GM15510 (cell line): Measurements from ENCODE around the gene ITGB6.

Experiments
- POLR2A ChIP-seq: IDR thresholded peaks from 3 replicates; pipeline ENCODE4 v1.6.1; 2011; ENCODE audit warnings: borderline replicate concordance; ENCODE audit not compliant: insufficient read length; ENCODE audit errors: extremely low read depth

Gene ITGB6

DNA sequence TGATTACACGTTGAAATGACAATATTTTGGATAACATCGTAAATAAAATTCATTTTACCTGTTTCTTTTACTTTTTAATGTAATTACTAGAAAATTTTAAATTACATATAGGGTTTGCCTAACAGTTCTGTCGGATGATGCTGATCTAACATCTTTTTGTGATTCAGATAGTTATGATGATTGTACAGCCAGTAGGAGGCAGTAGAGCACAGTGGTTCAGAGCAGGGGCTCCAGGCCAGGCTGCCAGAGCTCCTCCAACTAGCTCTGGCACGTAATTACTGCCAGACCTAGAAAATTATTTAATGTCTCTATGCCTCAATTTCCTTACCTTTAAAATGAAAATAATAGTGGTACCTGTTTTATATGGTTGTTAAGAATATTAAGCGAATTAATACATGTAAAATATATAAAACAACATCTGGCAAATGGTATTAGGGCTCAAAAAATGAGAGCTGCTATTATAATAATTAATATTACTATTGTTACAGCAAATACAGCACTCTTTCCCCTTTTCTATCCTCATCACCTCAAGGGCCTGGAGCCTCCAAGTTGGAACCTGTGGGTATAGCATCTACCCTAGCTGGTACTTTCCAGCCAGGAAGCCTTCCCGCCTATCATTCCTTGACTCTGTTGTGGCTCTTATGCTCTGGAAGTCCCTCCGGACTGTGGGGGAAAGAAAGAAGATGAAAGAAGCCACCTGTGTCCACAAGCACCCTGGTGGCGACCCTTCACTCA lies 90.0 kb downstream of the ITGB6 start:
- no peak for TF ChIP-seq POLR2A

DNA sequence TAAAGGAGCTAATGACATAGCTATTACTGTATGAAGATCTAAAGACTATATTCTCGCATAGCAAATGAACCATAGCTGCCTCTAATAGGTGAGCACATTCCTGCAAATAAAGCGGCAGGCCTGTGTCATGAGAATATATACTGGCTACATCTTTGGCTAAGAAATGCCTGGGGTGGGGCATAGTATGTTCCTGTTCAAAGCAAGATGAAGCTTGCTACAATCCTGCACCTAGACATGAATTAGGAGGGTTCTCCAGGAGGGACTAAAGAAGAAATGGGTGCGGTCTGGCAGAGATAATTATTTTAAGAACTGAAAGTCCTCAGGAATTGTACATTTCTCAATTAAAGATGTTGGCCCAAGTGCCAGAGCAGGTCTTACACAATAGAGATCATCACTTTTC lies 90.8 kb downstream of the ITGB6 start:
- no peak for TF ChIP-seq POLR2A

DNA sequence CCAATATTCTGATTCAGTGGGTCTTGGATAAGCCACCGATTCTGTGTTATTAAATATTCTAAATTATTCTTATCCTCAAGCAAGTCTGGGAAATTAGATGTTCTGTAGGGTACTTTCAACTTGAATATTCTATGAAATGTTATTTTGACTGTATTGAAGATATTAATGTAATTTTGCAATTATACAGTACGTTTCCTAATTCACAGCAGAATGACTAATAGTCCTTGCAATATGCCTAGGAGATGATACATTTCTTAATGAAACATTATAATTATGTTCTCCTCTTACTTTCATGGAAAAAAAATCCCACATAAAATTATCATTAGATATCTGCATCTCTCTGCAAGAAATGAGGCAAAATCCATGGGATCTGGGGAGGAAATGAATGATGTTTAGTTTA lies 91.4 kb downstream of the ITGB6 start:
- no peak for TF ChIP-seq POLR2A

DNA sequence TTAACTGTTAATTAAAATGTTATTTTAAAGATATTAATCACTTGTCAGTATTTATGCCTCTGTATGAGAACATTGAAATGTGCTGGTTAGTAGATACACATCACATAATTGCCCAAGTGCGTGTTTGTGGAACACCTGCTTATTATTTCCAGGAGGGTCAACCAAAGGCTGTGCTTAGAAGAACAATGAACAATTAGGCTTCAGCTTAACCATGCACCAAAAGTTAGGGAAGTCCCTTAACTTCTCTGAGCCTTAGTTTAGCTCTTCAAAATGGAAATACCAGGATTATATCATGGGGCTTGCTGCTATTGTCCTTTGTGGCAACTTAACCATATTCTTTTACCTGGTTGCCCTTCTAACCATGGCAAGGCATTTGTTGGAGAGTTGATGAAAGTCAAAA lies 94.7 kb downstream of the ITGB6 start:
- TF ChIP-seq POLR2A = no peak

DNA sequence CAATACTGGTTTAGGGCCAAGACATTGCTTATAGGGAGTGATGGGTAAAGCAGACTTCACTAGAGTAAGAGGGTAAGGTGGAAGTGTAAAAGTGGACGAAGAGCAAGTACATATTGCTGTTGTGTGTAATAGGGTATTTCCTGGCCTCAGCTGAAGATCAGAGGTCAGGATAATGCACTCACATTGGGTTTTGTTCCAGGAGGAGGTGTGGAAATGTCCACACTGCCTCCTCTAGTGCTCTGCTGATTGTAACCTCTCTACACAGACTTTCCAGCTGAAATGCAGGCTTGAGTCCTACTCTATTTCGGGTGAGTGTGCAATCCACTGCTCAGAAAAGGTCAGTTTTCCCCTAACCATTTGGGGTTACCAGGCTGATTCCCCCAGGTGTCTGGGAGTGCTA lies 96.0 kb downstream of the ITGB6 start:
- TF ChIP-seq POLR2A = no peak

DNA sequence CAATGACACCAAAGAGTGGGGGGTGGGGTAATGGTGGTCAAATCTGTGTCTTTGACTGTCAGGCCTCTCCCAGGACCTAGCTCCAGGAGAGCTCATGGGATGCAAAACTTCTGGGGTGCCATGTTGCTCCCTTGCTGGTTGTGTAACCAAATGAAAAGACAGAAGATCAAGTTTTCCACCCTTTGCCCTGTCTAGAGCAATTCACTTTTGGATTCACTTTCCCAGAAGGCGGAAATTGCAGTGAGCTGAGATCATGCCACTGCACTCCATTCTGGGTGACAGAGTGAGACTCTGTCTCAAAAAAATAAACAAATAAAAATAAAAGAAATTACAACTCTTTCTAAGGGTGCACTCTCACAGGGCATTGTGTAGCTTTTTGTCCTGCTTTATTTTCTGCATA lies 102.7 kb downstream of the ITGB6 start:
- TF ChIP-seq POLR2A = no peak

DNA sequence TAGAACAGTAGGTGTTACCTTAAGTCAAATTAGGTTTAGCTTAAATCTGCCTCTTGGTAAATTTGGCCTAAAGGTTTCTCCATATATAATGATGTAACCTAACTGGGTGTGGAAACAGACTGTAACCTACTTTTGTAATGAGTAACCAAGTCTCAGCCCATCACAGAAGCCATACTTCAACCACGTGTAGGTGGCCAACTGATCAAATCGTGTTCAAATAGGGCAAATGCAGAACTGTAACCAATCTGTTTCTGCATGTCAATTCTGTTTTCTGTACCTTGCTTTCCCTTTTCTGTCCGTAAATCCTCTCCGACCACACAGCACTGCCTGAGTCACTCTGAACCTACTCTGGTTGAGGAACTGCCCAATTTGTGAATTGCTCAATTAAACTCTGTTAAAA lies 103.7 kb downstream of the ITGB6 start:
- TF ChIP-seq POLR2A = no peak

DNA sequence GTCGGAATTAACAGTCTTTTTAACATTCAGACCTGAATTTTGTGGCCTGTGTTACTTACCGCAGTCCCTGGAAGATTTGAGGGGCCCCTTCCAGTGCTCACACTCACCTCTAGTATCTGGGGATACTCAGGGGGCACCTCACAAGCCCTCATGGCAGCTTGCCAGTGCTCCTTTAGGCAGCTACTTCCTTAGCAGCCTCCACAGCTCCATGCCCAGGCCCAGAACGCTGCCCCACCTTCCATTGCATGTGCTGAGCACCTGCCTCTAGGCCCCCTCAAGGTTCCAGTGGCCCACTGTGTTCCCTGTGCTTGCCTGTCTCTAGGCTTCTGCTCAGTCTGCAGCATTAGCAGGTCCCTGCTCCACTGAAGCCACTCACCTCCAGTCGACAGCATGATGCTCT lies 107.6 kb downstream of the ITGB6 start:
- no peak for TF ChIP-seq POLR2A

DNA sequence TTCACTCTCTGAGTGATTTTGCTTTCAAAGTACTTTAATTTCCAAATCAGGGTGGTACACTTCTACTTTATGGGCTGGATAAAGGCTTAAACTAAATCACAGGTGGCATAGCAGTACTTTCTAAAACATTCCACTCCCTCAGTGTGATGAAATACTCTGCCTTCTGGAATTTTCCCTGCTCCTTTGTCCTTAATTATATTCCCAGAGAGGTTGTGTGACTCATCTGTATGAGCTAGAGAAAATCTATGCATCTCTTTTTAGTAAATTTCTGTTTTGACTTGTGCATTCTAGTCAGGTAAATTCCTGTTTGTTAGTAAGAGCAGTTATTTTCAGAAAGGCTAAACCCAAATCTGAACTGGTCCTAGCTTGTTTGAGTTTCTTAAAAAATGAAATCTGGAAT lies 108.7 kb downstream of the ITGB6 start:
- no peak for TF ChIP-seq POLR2A

DNA sequence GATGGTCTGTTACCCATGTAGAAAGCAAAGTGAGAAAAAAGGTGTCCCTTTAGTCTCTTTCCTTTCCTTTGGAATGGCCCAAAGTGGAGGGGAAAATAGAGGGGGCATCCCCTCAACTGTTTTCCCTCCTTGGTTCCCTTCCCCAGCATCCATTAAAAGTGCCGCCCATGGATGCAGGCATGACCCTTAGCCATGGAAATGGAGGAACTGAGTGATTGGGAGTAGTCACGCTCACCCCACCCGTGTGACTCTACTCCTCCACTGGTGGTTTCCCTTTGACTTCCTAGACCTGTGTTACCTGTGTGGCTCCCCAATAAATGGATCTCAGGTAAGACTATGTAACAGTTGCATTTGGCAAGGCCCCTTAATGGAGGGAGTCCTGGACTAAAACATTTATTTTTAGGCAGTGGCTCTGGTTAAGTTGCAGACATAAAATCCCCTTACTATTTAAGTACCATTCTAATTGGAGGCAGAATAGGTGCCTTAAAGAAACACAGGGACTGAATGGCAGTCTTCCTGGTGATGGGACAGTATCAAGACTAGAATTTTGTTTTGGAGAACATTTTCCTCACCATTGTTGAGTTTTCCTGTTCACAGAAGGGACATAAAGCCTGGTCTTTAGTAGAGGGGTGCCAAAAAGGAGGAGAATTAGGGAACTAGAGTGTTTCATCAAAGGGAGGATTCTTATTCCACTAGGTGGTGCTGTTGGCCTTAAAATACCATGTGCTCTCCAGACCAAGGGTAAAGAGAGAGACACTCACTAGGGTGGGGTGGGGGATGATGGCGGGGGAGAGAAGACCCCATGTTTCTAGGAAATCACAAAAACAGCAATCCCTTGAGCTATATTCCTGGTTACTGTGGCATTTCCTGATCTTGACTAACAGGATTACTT lies 112.0 kb downstream of the ITGB6 start:
- no peak for TF ChIP-seq POLR2A

DNA sequence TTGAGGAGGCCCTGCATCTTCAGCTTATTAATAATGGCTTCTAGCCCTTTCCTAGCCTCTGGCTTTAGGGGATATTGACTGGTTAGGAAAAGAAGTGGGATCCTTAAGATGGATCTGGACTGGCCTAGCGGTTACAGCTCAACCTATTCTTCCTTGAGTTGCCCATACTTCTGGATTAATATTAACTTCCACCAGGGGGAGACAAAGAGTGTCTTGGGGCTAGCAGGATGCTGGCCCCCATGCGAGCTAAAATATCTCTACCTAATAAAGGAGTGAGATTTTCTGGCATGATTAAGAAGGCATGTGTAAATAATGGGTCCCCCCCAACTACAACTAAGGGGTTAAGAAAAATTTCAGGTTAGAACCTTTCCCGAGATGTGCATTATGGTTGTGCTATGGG lies 114.4 kb downstream of the ITGB6 start:
- TF ChIP-seq POLR2A = no peak

DNA sequence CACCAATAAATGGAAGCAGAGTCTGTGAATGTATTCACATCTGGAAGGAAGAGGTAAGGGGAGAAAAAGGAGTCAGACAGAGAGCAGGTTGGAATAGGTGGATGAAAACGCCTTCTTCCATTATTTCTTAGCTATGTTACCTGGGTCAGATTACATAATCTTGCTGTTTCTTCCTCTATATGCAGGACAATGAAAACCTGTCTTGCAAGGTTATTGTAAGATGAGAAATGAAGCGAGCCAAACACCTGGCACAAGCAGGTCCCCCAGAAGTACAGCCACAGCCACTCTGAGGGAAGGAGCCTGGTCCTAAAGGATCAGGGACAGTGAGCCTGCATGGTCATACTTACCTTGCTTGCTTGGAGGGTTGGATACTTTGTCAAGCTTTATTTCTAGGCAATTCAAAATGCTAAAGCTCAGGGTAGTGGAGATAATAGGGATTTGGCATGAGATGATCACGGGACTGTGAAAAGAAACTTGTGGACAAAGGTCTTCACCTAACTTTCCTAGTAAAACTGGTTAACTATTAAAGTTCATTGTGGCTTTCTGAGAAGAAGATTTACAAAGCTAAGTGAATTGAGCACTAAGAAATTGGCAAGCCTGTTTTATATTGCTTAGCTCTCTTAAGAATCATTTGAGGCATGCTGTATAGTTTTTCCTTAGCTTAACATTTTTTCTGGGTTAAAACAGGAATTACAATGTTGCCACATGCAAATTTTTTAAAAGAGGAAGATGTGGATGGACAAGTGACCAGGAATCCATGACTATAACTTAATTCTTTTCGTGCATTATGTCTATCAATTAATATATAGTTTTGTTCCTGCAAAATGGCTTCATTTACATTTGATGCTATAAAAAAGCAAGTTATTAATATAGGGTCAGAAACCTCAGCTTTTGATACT lies 121.9 kb downstream of the ITGB6 start:
- no peak for TF ChIP-seq POLR2A

DNA sequence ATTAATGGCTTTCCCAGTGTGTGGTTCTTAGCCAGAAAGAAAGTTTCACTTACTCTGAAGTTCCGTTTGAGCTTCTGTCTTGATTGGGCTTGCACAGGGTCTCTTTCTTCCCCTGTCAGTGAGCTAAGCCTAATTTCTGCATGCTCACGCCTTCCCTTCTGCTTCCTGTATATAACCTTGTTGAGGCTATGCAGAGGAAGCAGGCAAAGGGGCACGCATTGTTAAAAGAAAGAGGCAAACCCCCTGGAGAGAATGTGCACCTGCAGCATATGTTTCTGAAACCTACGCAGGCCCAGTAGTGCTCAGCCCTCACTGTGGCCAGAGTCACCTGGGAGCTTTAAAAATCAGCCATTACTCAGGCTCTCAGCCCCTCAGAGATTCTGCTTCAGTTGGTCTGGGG lies 123.2 kb downstream of the ITGB6 start:
- no peak for TF ChIP-seq POLR2A

DNA sequence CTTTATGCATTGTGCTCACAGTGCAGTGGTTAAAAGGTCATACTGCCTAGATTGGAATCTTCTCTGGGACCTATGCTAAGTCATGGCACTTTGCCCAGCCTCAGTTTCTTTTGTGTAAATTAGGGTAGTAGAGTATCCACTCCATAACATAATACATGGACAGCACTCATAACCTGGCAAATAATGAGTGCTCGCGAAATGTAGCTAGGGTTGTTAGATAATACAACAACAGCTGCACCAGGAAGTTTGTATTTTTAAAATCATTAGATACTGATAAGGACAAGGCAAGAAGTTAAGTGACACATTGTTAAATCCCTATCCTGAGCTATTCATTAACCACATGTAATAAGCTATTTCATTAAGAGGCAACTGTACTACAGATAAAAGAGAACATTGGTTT lies 123.8 kb downstream of the ITGB6 start:
- TF ChIP-seq POLR2A = no peak

DNA sequence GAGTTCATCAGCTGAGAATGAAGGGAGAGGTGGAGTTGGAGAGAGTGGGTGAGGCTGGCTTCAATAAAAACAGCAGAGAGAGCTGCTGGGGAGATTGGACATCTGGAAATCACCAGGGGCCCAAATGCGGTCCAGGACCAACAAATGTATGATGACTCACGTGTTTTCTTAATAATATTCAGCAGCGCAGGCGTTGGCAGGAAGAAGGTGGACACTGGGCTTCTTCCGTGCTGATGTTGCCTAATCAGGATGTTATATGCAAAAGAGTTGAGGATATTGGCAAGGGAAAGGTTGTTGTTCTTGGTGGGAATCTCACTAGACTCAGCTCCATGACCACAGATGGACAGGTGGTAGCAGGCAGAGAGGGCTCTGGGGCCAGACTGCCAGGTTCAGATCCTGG lies 124.9 kb downstream of the ITGB6 start:
- no peak for TF ChIP-seq POLR2A
